Mesendoderm (in vitro differentiated cells): Measurements from ENCODE around the gene ACOX3.

Source experiments
- DNase-seq: peaks from one replicate; pipeline ENCODE4 v3.0.0; 2013
- H2AK5ac ChIP-seq: 2 replicates; pipeline ENCODE4 v1.6.1; 2013; ENCODE audit warnings: low read length, inconsistent platforms
- H2BK120ac ChIP-seq: 2 replicates; pipeline ENCODE4 v1.6.1; 2013; ENCODE audit warnings: low read depth, mild to moderate bottlenecking, low read length, moderate library complexity, mixed read lengths
- H2BK15ac ChIP-seq: replicated peaks from 2 replicates; pipeline ENCODE4 v1.6.1; 2013; ENCODE audit warnings: low read depth, mild to moderate bottlenecking, moderate library complexity
- H2BK5ac ChIP-seq: 2 replicates; pipeline ENCODE4 v1.6.1; 2013; ENCODE audit warnings: low read length, inconsistent platforms
- H3K18ac ChIP-seq: 2 replicates; pipeline ENCODE4 v1.6.1; 2013; ENCODE audit warnings: mild to moderate bottlenecking, low read length, mixed read lengths
- H3K23ac ChIP-seq: one replicate; pipeline ENCODE4 v1.6.1; 2013; ENCODE audit warnings: low read length
- H3K27ac ChIP-seq: 2 replicates; pipeline ENCODE4 v1.5.1; 2013; ENCODE audit warnings: low read depth, mild to moderate bottlenecking, inconsistent platforms, low read length, moderate library complexity
- H3K27me3 ChIP-seq: 2 replicates; pipeline ENCODE4 v1.6.1; 2013; ENCODE audit warnings: low read length, control low read depth, mild to moderate bottlenecking, inconsistent platforms; ENCODE audit not compliant: insufficient read depth, poor library complexity
- H3K36me3 ChIP-seq: 2 replicates; pipeline ENCODE4 v1.6.1; 2013; ENCODE audit warnings: low read length, inconsistent platforms; ENCODE audit not compliant: control insufficient read depth, insufficient read depth
- H3K4ac ChIP-seq: one replicate; pipeline ENCODE4 v1.6.1; 2013; ENCODE audit warnings: low read depth, mild to moderate bottlenecking, low read length, moderate library complexity
- H3K4me1 ChIP-seq: 2 replicates; pipeline ENCODE4 v1.6.1; 2013; ENCODE audit warnings: low read depth, low read length, inconsistent platforms; ENCODE audit not compliant: control insufficient read depth
- H3K4me2 ChIP-seq: 2 replicates; pipeline ENCODE4 v1.6.1; 2013; ENCODE audit warnings: low read length
- H3K4me3 ChIP-seq: 2 replicates; pipeline ENCODE4 v1.5.1; 2013; ENCODE audit warnings: mild to moderate bottlenecking, low read length
- H3K56ac ChIP-seq: one replicate; pipeline ENCODE4 v1.6.1; 2013; ENCODE audit warnings: low read length
- H3K79me1 ChIP-seq: 2 replicates; pipeline ENCODE4 v1.6.1; 2013; ENCODE audit warnings: low read length, inconsistent platforms
- H3K79me2 ChIP-seq: 2 replicates; pipeline ENCODE4 v1.6.1; 2013; ENCODE audit warnings: mild to moderate bottlenecking, low read length; ENCODE audit not compliant: control insufficient read depth, insufficient read depth
- H3K9ac ChIP-seq: 2 replicates; pipeline ENCODE4 v1.6.1; 2013; ENCODE audit warnings: low read length, inconsistent platforms
- H4K5ac ChIP-seq: one replicate; pipeline ENCODE4 v1.6.1; 2013; ENCODE audit warnings: low read length
- H4K8ac ChIP-seq: one replicate; pipeline ENCODE4 v1.6.1; 2013; ENCODE audit warnings: low read depth, mild to moderate bottlenecking, control low read depth, low read length, moderate library complexity
- WGBS: extraction: QIAGEN DNeasy Blood & Tissue Kit; methylation state at CpG from one replicate; pipeline ENCODE4 v1.1.7; 2013; ENCODE audit warnings: low lambda C conversion rate, missing lambda C conversion rate; ENCODE audit not compliant: insufficient coverage; ENCODE audit errors: extremely low coverage; 5-methylcytosine and 5-hydroxymethylcytosine counted together

Gene ACOX3

DNA sequence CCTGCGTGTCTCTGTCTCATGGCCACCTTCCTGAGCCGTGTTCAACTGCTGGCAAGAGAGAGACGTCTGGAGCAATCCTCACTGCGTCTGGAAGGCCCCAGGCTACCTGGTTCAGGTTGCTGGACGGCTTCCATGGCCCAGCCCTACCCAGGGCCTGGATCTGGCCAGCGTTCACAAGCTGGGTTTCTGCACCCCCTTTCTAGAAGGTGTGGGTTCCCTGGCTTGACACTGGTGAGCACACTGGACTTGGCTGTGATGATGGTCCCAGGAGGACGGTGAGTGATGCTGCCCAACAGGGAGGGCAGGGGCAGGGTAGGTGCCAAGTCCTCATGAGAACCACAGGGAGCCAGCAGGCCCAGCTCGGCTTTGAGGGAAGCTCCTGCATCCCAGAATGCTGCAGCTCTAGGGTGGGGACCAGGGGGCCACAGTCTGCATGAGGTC, 107.6 kb downstream of the ACOX3 start:
- Histone ChIP-seq H3K4me3 (no peak overlapping the region), H3K27ac (no peak overlapping the region), H4K8ac (no peak overlapping the region), H2BK5ac (no peak overlapping the region), H3K27me3 (no peaks in the 10 kb centered on the region), H3K4ac (no peak overlapping the region), H4K5ac (no peak overlapping the region), H2BK120ac (no peak overlapping the region), H2AK5ac (no peak overlapping the region), H3K18ac (no peak overlapping the region), H3K23ac (no peak overlapping the region), H3K4me1 (no peaks in the 10 kb centered on the region), H3K9ac (no peak overlapping the region), H3K4me2 (no peak overlapping the region), H2BK15ac (no peak overlapping the region), H3K36me3 (no peaks in the 10 kb centered on the region), H3K79me2 (no peaks in the 10 kb centered on the region), H3K56ac (no peak overlapping the region), H3K79me1 (no peaks in the 10 kb centered on the region)
- WGBS: no CpG with 5 or more reads among the region's 8 CpGs
- no peak for DNase-seq

DNA sequence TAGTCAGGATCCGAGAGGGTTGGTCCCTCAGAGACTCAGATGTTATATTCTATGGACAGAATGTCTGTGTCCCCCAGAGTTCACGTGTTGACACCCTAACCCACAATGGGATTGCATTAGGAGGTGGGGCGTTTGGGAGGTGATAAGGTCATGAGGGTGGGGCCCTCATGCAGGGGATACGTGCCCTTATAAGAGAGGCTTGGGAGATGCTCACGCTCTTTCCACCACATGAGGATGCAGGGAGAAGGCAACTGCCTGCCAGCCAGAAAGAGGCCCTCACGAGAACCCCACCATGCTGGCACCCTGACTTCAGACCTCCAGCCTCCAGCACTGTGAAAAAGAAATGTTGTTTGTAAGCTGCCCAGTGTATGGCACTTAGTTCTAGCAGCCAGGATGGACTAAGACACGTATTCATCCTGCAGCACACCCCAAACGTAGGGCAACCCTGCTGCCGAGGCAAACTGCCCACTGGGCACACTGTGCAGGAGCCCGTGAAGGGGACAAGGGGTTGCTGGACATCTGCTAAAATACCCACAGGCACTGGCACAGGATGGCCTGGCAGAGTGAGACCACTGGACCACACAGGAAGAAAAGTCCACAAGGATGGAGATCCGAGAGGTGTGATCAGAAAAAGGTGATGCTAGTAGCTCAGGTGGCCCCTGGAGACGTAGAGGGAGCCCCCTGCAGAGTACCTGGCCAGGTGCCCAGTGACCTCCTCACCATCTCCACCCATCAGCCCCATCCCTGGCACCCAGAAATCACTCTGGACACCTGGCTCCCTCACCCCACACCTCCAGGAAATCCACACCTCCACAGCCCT, 108.3 kb downstream of the ACOX3 start:
- no peak overlapping the region for H3K4ac ChIP-seq

DNA sequence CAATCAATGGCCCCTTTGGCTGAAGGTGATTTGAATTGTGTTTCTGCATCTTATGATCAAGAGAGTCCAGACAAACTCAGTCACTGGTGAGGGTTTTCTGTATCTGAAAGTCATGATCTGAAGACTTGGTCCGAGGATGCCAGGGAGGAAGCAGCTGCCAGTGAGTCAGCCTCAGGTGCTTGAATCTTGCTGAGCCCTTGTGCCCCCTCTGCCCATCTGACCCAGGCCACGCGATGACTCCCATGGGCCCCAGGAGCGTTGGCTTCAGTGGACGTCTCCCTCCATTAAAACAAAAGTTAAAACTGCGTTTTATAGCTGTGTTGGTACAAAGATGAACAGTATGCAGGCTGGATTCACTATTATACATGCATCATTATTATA, 109.0 kb downstream of the ACOX3 start:
- no peak overlapping the region for H3K27ac ChIP-seq
- DNase-seq: no peak
- no peaks in the 10 kb centered on the region for H3K36me3 ChIP-seq
- H2BK5ac ChIP-seq: no peak overlapping the region
- H2BK120ac ChIP-seq: no peak overlapping the region
- no peaks in the 10 kb centered on the region for H3K79me1 ChIP-seq
- no peak overlapping the region for H4K8ac ChIP-seq
- no peak overlapping the region for H3K56ac ChIP-seq
- no peaks in the 10 kb centered on the region for H3K4me1 ChIP-seq
- H3K23ac ChIP-seq: no peak overlapping the region
- WGBS: no CpG with 5 or more reads among the region's 6 CpGs
- no peak overlapping the region for H3K9ac ChIP-seq
- H2AK5ac ChIP-seq: no peak overlapping the region
- no peak overlapping the region for H3K4me2 ChIP-seq
- H4K5ac ChIP-seq: no peak overlapping the region
- H3K27me3 ChIP-seq: no peaks in the 10 kb centered on the region
- H3K4me3 ChIP-seq: no peak overlapping the region
- H3K79me2 ChIP-seq: no peaks in the 10 kb centered on the region
- H2BK15ac ChIP-seq: no peak overlapping the region
- H3K18ac ChIP-seq: no peak overlapping the region
- H3K4ac ChIP-seq: no peak overlapping the region

More for the DNA sequence above, 108.3 kb downstream of the ACOX3 start:
- Histone ChIP-seq H3K4me1 (no peaks in the 10 kb centered on the region), H3K36me3 (no peaks in the 10 kb centered on the region), H3K9ac (no peak overlapping the region), H3K4me2 (no peak overlapping the region), H2AK5ac (no peak overlapping the region), H4K5ac (no peak overlapping the region), H3K27ac (no peak overlapping the region), H3K56ac (no peak overlapping the region), H2BK5ac (no peak overlapping the region), H2BK15ac (no peak overlapping the region), H3K18ac (no peak overlapping the region), H4K8ac (no peak overlapping the region), H3K79me2 (no peaks in the 10 kb centered on the region), H2BK120ac (no peak overlapping the region), H3K79me1 (no peaks in the 10 kb centered on the region), H3K23ac (no peak overlapping the region), H3K4me3 (no peak overlapping the region), H3K27me3 (no peaks in the 10 kb centered on the region)
- no CpG with 5 or more reads among the region's 12 CpGs for WGBS
- no peak for DNase-seq

DNA sequence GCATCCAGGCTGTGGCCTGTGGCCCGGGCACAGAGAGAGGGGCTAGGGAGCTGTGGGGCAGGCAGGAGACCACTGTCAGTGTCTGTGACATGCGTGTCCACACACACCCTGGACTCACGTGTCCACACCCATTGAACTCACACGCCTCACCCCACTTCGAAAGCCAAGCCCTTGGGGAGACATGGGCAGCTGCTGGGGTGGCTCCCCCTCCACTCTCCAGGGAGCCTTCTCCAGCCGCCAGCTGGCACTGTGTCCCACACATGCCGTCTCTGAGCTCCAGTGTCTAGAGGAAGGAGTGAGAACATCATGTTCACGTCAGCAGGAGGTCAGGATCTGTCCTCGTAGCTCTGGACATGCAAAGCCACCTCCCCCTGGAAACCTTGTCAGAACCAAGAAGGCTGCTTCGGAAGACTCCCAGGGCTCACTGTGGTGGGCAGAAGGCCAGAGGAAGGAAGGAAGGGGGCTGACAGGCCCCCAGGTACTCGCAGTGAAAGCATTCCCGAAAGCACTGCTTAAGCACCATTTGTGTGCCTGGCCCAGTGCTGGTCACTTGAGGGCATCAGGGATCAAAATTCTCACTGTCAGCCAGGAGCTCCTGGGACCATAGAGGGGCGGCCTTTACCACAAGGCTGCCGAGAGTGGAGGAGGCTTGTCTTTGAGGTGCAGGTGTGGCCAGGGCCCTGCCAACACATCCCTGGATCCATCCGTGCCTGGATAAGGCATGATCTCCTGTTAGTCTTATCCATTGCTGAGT, 109.5 kb downstream of the ACOX3 start:
- H3K4me2 ChIP-seq: no peak overlapping the region
- no peak overlapping the region for H4K8ac ChIP-seq
- no peaks in the 10 kb centered on the region for H3K79me2 ChIP-seq
- H3K23ac ChIP-seq: no peak overlapping the region
- no peak overlapping the region for H4K5ac ChIP-seq
- no peak overlapping the region for H3K4ac ChIP-seq
- H2BK120ac ChIP-seq: no peak overlapping the region
- no peak overlapping the region for H2BK15ac ChIP-seq
- H3K27me3 ChIP-seq: no peaks in the 10 kb centered on the region
- H3K79me1 ChIP-seq: no peaks in the 10 kb centered on the region
- H2BK5ac ChIP-seq: no peak overlapping the region
- no peaks in the 10 kb centered on the region for H3K4me1 ChIP-seq
- no peak overlapping the region for H3K4me3 ChIP-seq
- DNase-seq: no peak
- no peak overlapping the region for H3K56ac ChIP-seq
- H3K36me3 ChIP-seq: no peaks in the 10 kb centered on the region
- no peak overlapping the region for H3K9ac ChIP-seq
- WGBS: no CpG with 5 or more reads among the region's 15 CpGs
- H3K18ac ChIP-seq: no peak overlapping the region
- no peak overlapping the region for H3K27ac ChIP-seq
- H2AK5ac ChIP-seq: no peak overlapping the region

DNA sequence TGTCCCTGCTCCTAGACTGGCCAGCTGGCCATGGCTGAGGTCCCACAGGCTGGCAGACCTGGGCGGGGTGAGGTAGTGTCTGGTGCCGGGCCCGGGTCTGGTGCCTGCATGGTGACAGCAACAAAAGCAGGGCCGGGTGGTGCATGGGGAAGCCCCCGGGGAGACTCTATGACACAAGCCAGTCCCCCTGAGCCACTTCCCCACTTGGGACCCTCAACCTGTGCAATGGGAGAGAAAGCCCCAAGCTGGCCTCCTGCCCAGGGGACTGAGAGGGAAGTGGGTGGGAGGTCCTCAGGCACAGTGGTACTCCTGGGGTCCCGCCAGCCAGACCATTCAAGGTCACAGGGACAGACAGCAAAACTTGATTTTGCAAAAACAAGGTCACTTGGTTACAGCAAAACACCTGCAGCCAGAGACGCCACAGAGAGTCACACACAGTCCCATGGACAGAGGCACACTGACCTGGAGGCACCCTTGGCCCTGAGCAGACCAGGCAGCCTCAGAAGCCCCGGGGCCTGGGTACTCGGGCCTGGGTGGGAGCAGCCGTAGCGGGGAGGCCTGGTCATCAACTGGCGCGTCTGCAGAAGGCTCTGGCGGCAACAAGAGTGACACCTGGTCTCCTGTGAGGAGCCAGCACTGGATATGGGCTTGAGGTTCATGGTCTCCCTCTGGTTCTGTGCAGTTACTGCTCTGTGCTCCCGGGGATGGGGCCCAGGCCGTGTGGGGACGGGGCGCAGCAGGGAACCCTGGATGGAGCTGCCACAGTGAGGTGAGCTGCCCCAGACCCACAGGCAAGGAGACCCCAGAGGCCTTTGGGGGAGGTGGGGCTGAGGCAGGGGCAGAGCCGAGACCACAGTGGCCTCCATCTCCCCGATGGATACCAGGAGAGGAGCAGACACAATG, 110.4 kb downstream of the ACOX3 start:
- Histone ChIP-seq H3K56ac (no peak overlapping the region), H3K79me1 (no peaks in the 10 kb centered on the region), H4K8ac (no peak overlapping the region), H3K27me3 (no peaks in the 10 kb centered on the region), H3K4me1 (no peaks in the 10 kb centered on the region), H3K36me3 (no peaks in the 10 kb centered on the region), H2BK120ac (no peak overlapping the region), H3K4ac (no peak overlapping the region), H2AK5ac (no peak overlapping the region), H3K4me2 (no peak overlapping the region), H3K79me2 (no peaks in the 10 kb centered on the region), H3K9ac (no peak overlapping the region), H3K27ac (no peak overlapping the region), H2BK15ac (no peak overlapping the region), H3K23ac (no peak overlapping the region), H3K4me3 (no peak overlapping the region), H3K18ac (no peak overlapping the region), H2BK5ac (no peak overlapping the region), H4K5ac (no peak overlapping the region)
- no peak for DNase-seq
- no CpG with 5 or more reads among the region's 20 CpGs for WGBS
